ENCODE data around the gene DNAJB2.

DNA sequence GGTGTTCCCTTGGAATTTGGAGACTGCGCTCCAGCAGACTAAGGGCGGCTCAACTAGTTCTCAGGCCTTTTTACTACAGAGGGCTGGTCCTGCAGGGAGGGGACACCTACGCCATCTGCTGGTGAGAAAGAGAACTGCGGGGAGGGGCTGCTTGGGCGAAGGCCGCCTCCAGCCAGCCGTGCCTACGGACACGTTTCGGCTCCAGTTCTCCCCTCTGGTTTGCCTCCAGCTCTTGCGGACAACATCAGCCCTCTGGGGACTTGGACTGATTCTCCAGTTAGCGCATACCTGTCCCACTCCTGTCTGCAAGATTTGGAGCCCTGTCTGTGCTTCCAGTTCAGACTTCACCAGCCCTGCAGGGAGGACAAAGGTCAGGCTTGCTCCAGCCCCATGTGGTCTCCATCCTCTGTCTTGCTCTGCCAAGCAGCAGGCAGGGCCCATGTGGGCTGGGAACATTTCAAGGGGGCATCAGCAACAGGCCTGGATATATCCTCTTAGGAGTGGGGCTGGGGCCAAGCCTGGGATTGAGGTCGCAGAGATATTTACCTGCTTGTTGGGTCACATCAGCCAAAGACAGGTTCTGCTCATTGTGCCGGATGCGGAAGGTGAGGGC is 19.7 kb downstream of the DNAJB2 start:
- TF ChIP-seq, protein P1, sequence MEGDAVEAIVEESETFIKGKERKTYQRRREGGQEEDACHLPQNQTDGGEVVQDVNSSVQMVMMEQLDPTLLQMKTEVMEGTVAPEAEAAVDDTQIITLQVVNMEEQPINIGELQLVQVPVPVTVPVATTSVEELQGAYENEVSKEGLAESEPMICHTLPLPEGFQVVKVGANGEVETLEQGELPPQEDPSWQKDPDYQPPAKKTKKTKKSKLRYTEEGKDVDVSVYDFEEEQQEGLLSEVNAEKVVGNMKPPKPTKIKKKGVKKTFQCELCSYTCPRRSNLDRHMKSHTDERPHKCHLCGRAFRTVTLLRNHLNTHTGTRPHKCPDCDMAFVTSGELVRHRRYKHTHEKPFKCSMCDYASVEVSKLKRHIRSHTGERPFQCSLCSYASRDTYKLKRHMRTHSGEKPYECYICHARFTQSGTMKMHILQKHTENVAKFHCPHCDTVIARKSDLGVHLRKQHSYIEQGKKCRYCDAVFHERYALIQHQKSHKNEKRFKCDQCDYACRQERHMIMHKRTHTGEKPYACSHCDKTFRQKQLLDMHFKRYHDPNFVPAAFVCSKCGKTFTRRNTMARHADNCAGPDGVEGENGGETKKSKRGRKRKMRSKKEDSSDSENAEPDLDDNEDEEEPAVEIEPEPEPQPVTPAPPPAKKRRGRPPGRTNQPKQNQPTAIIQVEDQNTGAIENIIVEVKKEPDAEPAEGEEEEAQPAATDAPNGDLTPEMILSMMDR (IDR thresholded peaks at IDR 0.05): peak; percentile 89 to 98 (median 96)
- no peak for TF ChIP-seq POLR2A (IDR thresholded peaks at IDR 0.05)

All from sigmoid colon (tissue), 3 donors.